Activated naive CD4-positive, alpha-beta T cell (primary cell): ENCODE measurements around the gene PBX3.

Experiments used
- DNase-seq, 4 experiments: peaks; one replicate each; lab custom pipeline; 2025; lab: John Stamatoyannopoulos, UW

PBX3 gene

GRCh38 chr9:125906893-125907292 is 159.7 kb downstream of the PBX3 start:
- DNase-seq, result no peak

GRCh38 chr9:125908136-125908535 is 161.0 kb downstream of the PBX3 start:
- DNase-seq, result no peak

GRCh38 chr9:125908966-125909365 is 161.8 kb downstream of the PBX3 start:
- DNase-seq, result no peak

- DNase-seq, result no peak
Observed at GRCh38 chr9:125909459-125909858, 162.3 kb downstream of the PBX3 start.

- DNase-seq, result no peak
Observed at GRCh38 chr9:125910286-125910685, 163.1 kb downstream of the PBX3 start.

- no peak for DNase-seq
Observed at GRCh38 chr9:125911861-125912644, 164.9 kb downstream of the PBX3 start.

GRCh38 chr9:125912667-125913066 is 165.5 kb downstream of the PBX3 start:
- no peak for DNase-seq

GRCh38 chr9:125913551-125913950 is 166.4 kb downstream of the PBX3 start:
- DNase-seq, result no peak

- DNase-seq, result no peak
Observed at GRCh38 chr9:125914411-125914810, 167.2 kb downstream of the PBX3 start.

GRCh38 chr9:125915606-125916005 is 168.4 kb downstream of the PBX3 start:
- no peak for DNase-seq

GRCh38 chr9:125919565-125919964 is 172.4 kb downstream of the PBX3 start:
- no peak for DNase-seq

GRCh38 chr9:125920402-125920801 is 173.2 kb downstream of the PBX3 start:
- DNase-seq, result no peak

GRCh38 chr9:125922854-125923253 is 175.7 kb downstream of the PBX3 start:
- no peak for DNase-seq

- no peak for DNase-seq
Observed at GRCh38 chr9:125924351-125924750, 177.2 kb downstream of the PBX3 start.

- no peak for DNase-seq
Observed at GRCh38 chr9:125926936-125927335, 179.8 kb downstream of the PBX3 start.

- DNase-seq, result no peak
Observed at GRCh38 chr9:125929846-125930245, 182.7 kb downstream of the PBX3 start.

- DNase-seq, result no peak
Observed at GRCh38 chr9:125931211-125931610, 184.0 kb downstream of the PBX3 start.

- DNase-seq, result no peak
Observed at GRCh38 chr9:125932012-125932411, 184.8 kb downstream of the PBX3 start.

- no peak for DNase-seq
Observed at GRCh38 chr9:125932746-125933455, 185.7 kb downstream of the PBX3 start.

- no peak for DNase-seq
Observed at GRCh38 chr9:125942125-125942524, 195.0 kb downstream of the PBX3 start.

GRCh38 chr9:125943831-125944230 is 196.7 kb downstream of the PBX3 start:
- no peak for DNase-seq

- no peak for DNase-seq
Observed at GRCh38 chr9:125946397-125946796, 199.2 kb downstream of the PBX3 start.

GRCh38 chr9:125948887-125949596 is 201.9 kb downstream of the PBX3 start:
- DNase-seq, result no peak
